Nephron progenitor cell (in vitro differentiated cells): Measurements from ENCODE around the gene DICER1.
A peak's percentile ranks its signal among the peaks of the same experiment; 100 is the strongest.

Source experiments
- DNase-seq: peaks from one replicate; pipeline ENCODE4 v3.0.0; 2021
- H3K27ac Mint-ChIP-seq: 2 replicates; pipeline ENCODE4 v1.8.0; 2021; ENCODE audit warnings: mild to moderate bottlenecking, moderate library complexity, mixed read lengths
- H3K27me3 Mint-ChIP-seq: 2 replicates; pipeline ENCODE4 v1.8.0; 2021; ENCODE audit warnings: mild to moderate bottlenecking, low read depth, mixed read lengths; ENCODE audit not compliant: poor library complexity
- H3K36me3 Mint-ChIP-seq: 2 replicates; pipeline ENCODE4 v1.8.0; 2021; ENCODE audit warnings: low read depth, mixed read lengths
- H3K4me1 Mint-ChIP-seq: 2 replicates; pipeline ENCODE4 v1.8.0; 2021; ENCODE audit warnings: mixed read lengths
- H3K4me3 Mint-ChIP-seq: 2 replicates; pipeline ENCODE4 v1.8.0; 2021; ENCODE audit warnings: mild to moderate bottlenecking, moderate library complexity, mixed read lengths
- H3K9me3 Mint-ChIP-seq: 2 replicates; pipeline ENCODE4 v1.8.0; 2021; ENCODE audit warnings: mild to moderate bottlenecking, moderate library complexity, mixed read lengths
- TF ChIP-seq, protein P1 (sequence below): fragments of 200-600 bp; sonication (generic); IDR thresholded peaks from 2 replicates; pipeline ENCODE4 v1.5.0; 2021; ENCODE audit warnings: antibody characterized with exemption

Gene DICER1

DNA sequence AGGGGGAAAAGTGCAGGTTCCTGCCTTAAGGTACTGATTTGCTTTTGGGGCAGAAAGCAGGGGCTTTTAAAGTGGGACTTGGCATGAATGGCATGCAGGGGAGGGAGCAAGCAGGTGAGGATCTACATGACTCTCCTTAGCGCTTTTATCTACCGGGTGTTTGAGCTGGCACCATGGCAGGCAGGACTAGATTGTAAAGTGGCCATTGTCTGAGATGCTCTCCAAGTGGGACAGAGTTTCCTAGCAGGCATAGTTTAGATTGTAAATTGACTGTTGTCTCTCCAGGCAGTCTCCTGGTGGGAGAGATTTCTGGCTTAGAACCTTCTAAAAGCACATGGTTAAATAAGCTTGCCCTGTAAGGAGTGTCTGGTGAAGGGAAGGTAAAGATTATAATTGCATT is 5.3 kb upstream of the DICER1 start:
- TF ChIP-seq, protein P1, sequence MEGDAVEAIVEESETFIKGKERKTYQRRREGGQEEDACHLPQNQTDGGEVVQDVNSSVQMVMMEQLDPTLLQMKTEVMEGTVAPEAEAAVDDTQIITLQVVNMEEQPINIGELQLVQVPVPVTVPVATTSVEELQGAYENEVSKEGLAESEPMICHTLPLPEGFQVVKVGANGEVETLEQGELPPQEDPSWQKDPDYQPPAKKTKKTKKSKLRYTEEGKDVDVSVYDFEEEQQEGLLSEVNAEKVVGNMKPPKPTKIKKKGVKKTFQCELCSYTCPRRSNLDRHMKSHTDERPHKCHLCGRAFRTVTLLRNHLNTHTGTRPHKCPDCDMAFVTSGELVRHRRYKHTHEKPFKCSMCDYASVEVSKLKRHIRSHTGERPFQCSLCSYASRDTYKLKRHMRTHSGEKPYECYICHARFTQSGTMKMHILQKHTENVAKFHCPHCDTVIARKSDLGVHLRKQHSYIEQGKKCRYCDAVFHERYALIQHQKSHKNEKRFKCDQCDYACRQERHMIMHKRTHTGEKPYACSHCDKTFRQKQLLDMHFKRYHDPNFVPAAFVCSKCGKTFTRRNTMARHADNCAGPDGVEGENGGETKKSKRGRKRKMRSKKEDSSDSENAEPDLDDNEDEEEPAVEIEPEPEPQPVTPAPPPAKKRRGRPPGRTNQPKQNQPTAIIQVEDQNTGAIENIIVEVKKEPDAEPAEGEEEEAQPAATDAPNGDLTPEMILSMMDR, result no peak
- no peak overlapping the region for H3K4me3 Mint-ChIP-seq
- no peak overlapping the region for H3K27ac Mint-ChIP-seq
- peaks cover 12% of the 10 kb centered on the region for H3K27me3 Mint-ChIP-seq
- H3K9me3 Mint-ChIP-seq, result peaks cover 33% of the 10 kb centered on the region
- H3K36me3 Mint-ChIP-seq, result peaks cover 55% of the 10 kb centered on the region
- peaks cover 31% of the 10 kb centered on the region for H3K4me1 Mint-ChIP-seq
- no peak for DNase-seq

DNA sequence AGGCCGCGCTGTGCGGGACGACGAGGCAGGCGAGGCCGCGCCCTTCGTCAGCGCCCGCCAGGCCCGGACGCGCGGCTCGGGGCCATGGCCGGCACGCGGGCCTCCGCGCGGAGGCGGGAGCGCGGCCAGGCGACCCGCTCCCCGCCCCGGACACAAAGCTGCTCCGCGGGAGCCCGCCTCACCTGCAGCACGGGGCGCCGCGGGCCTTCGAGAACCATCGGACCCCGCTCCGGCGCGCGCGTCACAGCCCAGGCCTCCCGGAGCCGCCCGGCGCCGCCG is 342 bp downstream of the DICER1 start:
- H3K9me3 Mint-ChIP-seq, result no peaks in the 10 kb centered on the region
- H3K27ac Mint-ChIP-seq, result no peak overlapping the region
- peaks cover 5% of the 10 kb centered on the region for H3K27me3 Mint-ChIP-seq
- no peak for DNase-seq
- H3K4me1 Mint-ChIP-seq, result peaks cover 65% of the 10 kb centered on the region
- peak overlapping the region; percentile 95 for H3K4me3 Mint-ChIP-seq
- TF ChIP-seq, protein P1, result no peak
- H3K36me3 Mint-ChIP-seq, result peaks cover 36% of the 10 kb centered on the region

DNA sequence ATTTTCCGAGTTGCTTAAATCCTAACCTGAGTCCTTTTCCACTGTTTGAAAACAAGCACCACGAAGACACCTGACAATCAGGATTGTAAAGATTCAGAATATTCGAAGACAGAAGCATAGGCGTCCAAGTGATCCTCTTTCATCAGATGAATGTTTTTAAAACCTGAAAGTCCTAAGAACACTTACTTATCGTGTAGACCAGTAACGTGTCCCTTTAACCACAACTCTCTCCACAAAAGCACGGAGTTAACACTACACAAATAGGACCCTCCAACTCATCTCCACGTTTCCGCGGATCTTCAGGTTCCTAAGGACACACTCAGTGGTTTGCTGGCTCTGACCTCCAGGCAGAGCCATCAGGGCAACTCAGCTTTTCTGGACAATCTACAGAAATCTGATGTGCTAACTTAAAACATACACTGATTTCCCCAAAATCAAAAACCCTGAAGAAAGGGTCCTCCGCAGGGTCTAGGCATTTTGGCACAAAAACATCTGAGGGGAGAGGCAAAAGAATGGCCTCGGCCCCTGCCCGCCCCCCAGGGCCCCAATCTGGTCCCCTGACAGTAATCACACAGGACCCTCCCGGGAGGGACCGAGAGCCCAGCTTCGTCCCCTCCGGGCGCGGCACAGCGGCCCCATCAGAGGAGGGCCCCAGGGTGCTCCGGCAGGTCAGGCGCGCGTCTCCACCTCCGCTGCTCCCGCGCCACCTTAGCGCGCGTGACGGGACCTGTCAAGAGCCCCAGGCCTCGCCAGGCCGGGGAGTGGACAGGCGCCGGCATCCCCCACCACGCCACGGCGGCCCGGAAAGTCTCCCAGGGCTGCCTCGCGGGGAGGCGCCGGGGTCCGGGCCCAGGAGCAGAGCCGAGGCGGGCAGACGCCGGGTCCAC is 925 bp downstream of the DICER1 start:
- Mint-ChIP-seq H3K9me3 (no peaks in the 10 kb centered on the region), H3K4me3 (peak overlapping the region; percentile 93), H3K36me3 (peaks cover 36% of the 10 kb centered on the region), H3K27ac (peak overlapping the region; percentile 79), H3K4me1 (peaks cover 64% of the 10 kb centered on the region), H3K27me3 (no peaks in the 10 kb centered on the region)
- TF ChIP-seq, protein P1, result no peak
- peak; percentile 55 for DNase-seq

DNA sequence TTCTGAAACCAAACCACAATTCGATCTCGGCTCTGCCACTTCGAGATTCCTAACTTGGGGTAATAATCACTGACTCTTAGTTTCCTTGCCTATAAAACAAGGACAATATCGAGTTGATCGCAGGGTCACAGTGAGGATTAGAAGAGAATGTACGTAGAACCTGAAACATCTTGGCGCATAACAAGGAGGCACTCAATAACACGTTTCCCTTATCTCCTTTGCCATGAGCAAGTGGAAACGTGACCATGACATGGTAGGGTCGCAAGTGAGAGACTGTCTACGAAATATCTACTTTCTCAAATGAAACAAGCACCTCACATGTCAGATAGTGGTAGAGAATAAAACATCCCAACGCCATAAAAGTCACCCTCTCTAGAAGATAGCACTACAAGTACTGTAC is 2.3 kb downstream of the DICER1 start:
- DNase-seq, result no peak
- TF ChIP-seq, protein P1, result no peak
- H3K27ac Mint-ChIP-seq, result peak overlapping the region; percentile 7
- H3K27me3 Mint-ChIP-seq, result no peaks in the 10 kb centered on the region
- peaks cover 29% of the 10 kb centered on the region for H3K36me3 Mint-ChIP-seq
- peak overlapping the region; percentile 93 for H3K4me3 Mint-ChIP-seq
- H3K9me3 Mint-ChIP-seq, result no peaks in the 10 kb centered on the region
- peaks cover 51% of the 10 kb centered on the region for H3K4me1 Mint-ChIP-seq

DNA sequence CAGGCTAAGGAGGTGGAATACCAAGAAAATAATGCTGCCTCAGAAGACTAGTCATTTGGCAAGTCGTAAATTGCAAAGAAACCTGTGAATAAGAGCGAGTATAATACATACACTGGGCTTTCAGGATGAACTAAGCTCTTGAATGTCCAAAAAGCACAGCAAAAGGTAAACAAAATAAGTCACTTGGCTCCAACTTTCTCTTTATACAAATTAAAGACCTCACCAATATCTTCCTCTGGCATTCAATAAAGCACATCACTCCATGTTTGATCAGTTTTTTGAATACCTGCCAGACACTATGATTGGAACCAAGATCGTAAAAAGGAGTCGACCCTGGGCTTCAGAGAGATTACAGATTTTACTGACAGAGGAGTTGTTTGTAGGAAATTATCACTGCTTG is 3.5 kb downstream of the DICER1 start:
- H3K4me1 Mint-ChIP-seq, result peaks cover 49% of the 10 kb centered on the region
- H3K27me3 Mint-ChIP-seq, result peaks cover 5% of the 10 kb centered on the region
- H3K27ac Mint-ChIP-seq, result no peak overlapping the region
- no peak overlapping the region for H3K4me3 Mint-ChIP-seq
- H3K36me3 Mint-ChIP-seq, result peaks cover 31% of the 10 kb centered on the region
- no peaks in the 10 kb centered on the region for H3K9me3 Mint-ChIP-seq
- DNase-seq, result no peak
- TF ChIP-seq, protein P1, result no peak

DNA sequence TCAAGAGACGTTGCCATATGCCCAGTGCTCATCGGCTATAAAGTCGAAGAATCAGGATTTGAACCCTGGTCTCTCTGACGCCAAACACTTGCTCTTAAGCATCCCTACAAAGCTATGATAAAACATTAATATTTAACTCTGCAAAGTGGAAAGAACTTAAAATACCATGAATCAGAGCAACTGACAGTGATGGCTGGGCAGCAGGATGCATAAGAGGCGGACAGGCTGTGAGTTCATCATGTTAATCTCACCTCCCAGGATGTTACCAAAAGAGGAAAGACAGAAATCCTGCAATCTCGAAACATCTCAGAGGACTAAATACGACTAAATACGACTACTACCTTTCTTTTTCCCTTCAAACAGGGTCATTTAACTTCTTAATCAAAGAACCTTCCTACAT is 5.8 kb downstream of the DICER1 start:
- H3K4me1 Mint-ChIP-seq, result peaks cover 45% of the 10 kb centered on the region
- peaks cover 6% of the 10 kb centered on the region for H3K27me3 Mint-ChIP-seq
- no peak for DNase-seq
- H3K9me3 Mint-ChIP-seq, result peaks cover 14% of the 10 kb centered on the region
- no peak overlapping the region for H3K4me3 Mint-ChIP-seq
- TF ChIP-seq, protein P1, result no peak
- H3K36me3 Mint-ChIP-seq, result peaks cover 54% of the 10 kb centered on the region
- H3K27ac Mint-ChIP-seq, result no peak overlapping the region
